ENCODE results near the gene FAM111B. TPM values are rescaled to one million over a fixed set of nuclear protein-coding genes. Genes with fewer than 3 reads are reported as not detected.

FAM111B gene
- total and polyA plus RNA-seq, 4 donors = 0.94 to 6.9 (median 2.3) TPM

DNA sequence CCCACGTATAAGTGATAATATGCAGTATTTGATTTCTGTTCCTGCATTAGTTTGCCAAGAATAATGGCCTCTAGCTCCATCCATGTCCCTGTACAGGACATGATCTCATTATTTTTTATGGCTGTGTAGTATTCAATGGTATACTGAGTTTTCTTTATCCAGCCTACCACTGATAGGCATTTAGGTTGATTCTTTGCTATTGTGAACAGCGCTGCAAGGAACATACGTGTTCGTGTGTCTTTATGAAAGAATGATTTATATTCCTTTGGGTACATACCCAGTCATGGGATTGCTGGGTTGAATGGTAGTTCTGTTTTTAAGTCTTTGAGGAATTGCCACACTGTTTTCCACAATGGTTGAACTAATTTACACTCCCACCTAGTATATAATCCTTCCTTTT, 34.2 kb downstream of the FAM111B start:
- TF ChIP-seq, protein P1, sequence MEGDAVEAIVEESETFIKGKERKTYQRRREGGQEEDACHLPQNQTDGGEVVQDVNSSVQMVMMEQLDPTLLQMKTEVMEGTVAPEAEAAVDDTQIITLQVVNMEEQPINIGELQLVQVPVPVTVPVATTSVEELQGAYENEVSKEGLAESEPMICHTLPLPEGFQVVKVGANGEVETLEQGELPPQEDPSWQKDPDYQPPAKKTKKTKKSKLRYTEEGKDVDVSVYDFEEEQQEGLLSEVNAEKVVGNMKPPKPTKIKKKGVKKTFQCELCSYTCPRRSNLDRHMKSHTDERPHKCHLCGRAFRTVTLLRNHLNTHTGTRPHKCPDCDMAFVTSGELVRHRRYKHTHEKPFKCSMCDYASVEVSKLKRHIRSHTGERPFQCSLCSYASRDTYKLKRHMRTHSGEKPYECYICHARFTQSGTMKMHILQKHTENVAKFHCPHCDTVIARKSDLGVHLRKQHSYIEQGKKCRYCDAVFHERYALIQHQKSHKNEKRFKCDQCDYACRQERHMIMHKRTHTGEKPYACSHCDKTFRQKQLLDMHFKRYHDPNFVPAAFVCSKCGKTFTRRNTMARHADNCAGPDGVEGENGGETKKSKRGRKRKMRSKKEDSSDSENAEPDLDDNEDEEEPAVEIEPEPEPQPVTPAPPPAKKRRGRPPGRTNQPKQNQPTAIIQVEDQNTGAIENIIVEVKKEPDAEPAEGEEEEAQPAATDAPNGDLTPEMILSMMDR (IDR thresholded peaks at IDR 0.05; ENCODE audit: control extremely low read depth, extremely low read depth) = no peak
- H3K9ac ChIP-seq (ENCODE audit: insufficient read depth in 1 of 2, low read length in 2 of 2) = no peak overlapping the region
- no peak for ATAC-seq (ENCODE audit: insufficient read depth, low FRiP score)

DNA sequence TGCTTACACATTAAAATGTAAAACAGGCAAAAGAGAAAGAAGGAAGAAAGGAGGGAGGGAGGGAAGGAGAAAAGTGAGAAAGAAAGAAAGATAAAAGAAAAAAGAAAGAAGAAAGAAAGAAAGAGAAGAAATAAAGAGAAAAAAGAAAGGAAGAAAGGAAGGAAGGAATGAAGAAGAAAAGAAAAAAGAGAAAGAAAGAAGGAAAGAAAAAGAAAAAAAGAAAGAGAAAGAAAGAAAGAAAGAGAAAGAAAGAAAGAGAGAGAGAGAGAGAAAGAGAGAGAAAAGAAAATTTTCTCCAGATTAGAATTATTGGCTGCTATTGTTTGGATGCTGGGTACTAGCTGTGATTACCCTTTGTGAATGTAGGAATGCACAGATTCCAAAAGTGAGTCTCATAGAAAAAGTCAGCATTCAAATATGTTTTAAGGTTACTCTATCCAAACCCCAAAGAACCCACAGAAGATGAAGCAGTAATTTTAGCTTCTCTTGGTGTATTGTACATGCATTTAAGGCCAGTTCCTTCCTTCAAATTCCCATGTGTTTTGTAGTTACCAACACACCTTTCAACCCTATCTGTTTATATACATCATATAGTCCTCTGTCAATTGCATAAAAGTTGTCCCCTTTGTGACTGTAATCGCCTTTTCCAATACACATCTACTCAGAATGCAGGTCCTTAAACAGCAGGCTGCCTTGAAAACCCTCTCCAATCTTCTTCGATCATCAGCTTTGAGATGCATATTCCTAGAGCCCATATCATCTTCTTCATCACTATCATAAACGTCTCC, 34.8 kb downstream of the FAM111B start:
- H3K27ac ChIP-seq (ENCODE audit: low read depth in 1 of 2, low read length in 1 of 2) = peak overlapping the region; percentile 48 to 98
- H3K27me3 ChIP-seq (ENCODE audit: control insufficient read depth in 3 of 3, insufficient read depth in 3 of 3, low read length in 2 of 3) = no peaks in the 10 kb centered on the region
- no peak for ATAC-seq (ENCODE audit: insufficient read depth, low FRiP score)
- H3K36me3 ChIP-seq (ENCODE audit: control insufficient read depth in 4 of 4, insufficient read depth in 4 of 4, low read length in 4 of 4) = peaks cover 0 to 5% (median under 1%) of the 10 kb centered on the region in 4 donors
- H3K4me1 ChIP-seq (ENCODE audit: control insufficient read depth in 5 of 5, insufficient read depth in 5 of 5, low read length in 5 of 5) = peaks cover 0 to 39% (median 9%) of the 10 kb centered on the region in 5 donors
- H3K9ac ChIP-seq (ENCODE audit: insufficient read depth in 1 of 2, low read length in 2 of 2) = peak overlapping the region; percentile 7 to 93
- H3K4me3 ChIP-seq = peak overlapping the region; percentile 92
- WGBS, 2 donors = 2 to 4% methylated on average over 3 of the region's 3 CpGs
- TF ChIP-seq, protein P1 (IDR thresholded peaks at IDR 0.05; ENCODE audit: control extremely low read depth, extremely low read depth) = no peak
- H3K9me3 ChIP-seq (ENCODE audit: control insufficient read depth in 4 of 4, insufficient read depth in 3 of 4, low read length in 3 of 4) = no peaks in the 10 kb centered on the region
- DNase-seq = peak in 1 of 3 donors; percentile 23

More for the DNA sequence above, 34.2 kb downstream of the FAM111B start:
- H3K27ac ChIP-seq (ENCODE audit: low read depth in 1 of 2, low read length in 1 of 2) = no peak overlapping the region
- 95 to 97% methylated on average over 4 of the region's 4 CpGs for WGBS, 2 donors
- no peaks in the 10 kb centered on the region for H3K9me3 ChIP-seq (ENCODE audit: control insufficient read depth in 4 of 4, insufficient read depth in 3 of 4, low read length in 3 of 4)
- H3K36me3 ChIP-seq (ENCODE audit: control insufficient read depth in 4 of 4, insufficient read depth in 4 of 4, low read length in 4 of 4) = peaks cover 0 to 5% (median 0%) of the 10 kb centered on the region in 4 donors
- no peaks in the 10 kb centered on the region for H3K27me3 ChIP-seq (ENCODE audit: control insufficient read depth in 3 of 3, insufficient read depth in 3 of 3, low read length in 2 of 3)
- no peak for DNase-seq
- H3K4me1 ChIP-seq (ENCODE audit: control insufficient read depth in 5 of 5, insufficient read depth in 5 of 5, low read length in 5 of 5) = peaks cover 0 to 34% (median 9%) of the 10 kb centered on the region in 5 donors
- no peak overlapping the region for H3K4me3 ChIP-seq

DNA sequence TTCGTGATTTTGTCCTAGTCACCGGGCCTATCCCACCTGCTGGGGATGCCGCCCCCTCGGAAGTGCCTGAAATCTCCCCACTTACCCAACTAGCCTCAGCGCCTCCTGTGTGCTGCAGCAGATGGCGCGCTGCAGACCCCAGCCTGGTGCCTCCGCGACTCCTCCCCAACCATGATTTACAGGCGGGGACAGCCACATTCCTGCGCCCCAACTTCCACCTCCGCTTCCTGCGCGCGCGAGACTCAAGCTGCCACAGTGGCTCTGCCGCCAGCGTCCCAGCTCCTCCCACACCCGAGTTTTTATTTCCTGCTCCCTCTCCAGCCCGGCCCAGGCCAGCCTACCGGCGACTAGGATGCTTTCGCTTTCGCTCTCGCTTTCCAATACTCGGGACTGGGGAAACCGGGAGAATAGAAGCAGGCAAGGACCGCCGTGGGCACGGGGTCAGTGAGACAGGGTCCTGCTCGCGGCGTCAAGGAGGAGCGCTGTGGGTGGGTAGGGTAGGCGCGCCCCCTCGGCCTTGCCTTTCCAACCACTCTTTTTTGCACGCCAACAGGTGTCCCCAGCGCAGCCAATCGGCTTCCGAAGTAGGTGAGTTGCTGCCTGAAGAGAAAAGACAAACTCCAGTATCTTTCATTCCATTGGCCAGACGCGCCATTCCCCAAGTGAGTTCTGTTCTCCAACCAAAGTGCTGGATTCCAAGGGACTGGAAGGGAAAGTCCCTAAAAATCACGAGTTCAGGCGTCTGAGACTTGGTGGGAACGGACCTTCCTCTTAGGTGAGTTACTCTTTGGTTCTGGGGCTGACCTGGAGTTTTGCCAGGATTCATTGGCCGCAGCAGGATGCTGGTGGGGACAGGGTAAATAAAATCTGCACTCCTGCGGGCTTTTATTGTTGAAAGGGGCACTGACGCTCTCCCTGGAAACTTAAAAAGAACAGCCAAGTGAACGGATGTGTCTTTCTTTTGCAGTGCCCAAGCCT, 35.8 kb downstream of the FAM111B start, which contains the start of gene FAM111A:
Gene FAM111A (plus strand): TSS at position 327 of the 978 bp plus-strand sequence. CDS start 6,017 bp downstream, outside the sequence.
- TF ChIP-seq, protein P1 (IDR thresholded peaks at IDR 0.05; ENCODE audit: control extremely low read depth, extremely low read depth) = no peak
- DNase-seq = peak; percentile 92 to 95 (median 95)
- 0% methylated on average over 50 of the region's 50 CpGs for WGBS, 2 donors
- ATAC-seq (ENCODE audit: insufficient read depth, low FRiP score) = peak; percentile 93
- Histone ChIP-seq H3K9me3 (ENCODE audit: control insufficient read depth in 4 of 4, insufficient read depth in 3 of 4, low read length in 3 of 4) (no peaks in the 10 kb centered on the region), H3K27ac (ENCODE audit: low read depth in 1 of 2, low read length in 1 of 2) (peak within 1 kb of the TSS; percentile 54 to 98), H3K9ac (ENCODE audit: insufficient read depth in 1 of 2, low read length in 2 of 2) (peak within 1 kb of the TSS; percentile 33 to 93), H3K36me3 (ENCODE audit: control insufficient read depth in 4 of 4, insufficient read depth in 4 of 4, low read length in 4 of 4) (peaks cover 0 to 6% (median under 1%) of the 10 kb centered on the region in 4 donors), H3K27me3 (ENCODE audit: control insufficient read depth in 3 of 3, insufficient read depth in 3 of 3, low read length in 2 of 3) (no peaks in the 10 kb centered on the region), H3K4me1 (ENCODE audit: control insufficient read depth in 5 of 5, insufficient read depth in 5 of 5, low read length in 5 of 5) (peaks cover 0 to 43% (median 9%) of the 10 kb centered on the region in 5 donors), H3K4me3 (peak within 1 kb of the TSS; percentile 92)

All from lung (tissue), 12 donors.